H9 (cell line): Measurements from ENCODE around the gene OPRL1. TPM values are rescaled to one million over a fixed set of nuclear protein-coding genes. Genes with fewer than 3 reads are reported as not detected.

Experiments used
- DNase-seq: peaks from one replicate; pipeline ENCODE4 v3.0.0-alpha.2; 2017
- H2AFZ ChIP-seq: one replicate; pipeline ENCODE4 v1.6.1; 2013; ENCODE audit warnings: mild to moderate bottlenecking, low read length, control low read depth, moderate library complexity
- H2AK5ac ChIP-seq: 2 replicates; pipeline ENCODE4 v1.6.1; 2013; ENCODE audit warnings: low read length, control low read depth, mixed read lengths; ENCODE audit not compliant: insufficient read length
- H2BK120ac ChIP-seq: one replicate; pipeline ENCODE4 v1.6.1; 2013; ENCODE audit warnings: low read depth, mild to moderate bottlenecking, low read length, control low read depth, inconsistent platforms; ENCODE audit not compliant: poor library complexity, severe bottlenecking
- H2BK12ac ChIP-seq: 2 replicates; pipeline ENCODE4 v1.6.1; 2013; ENCODE audit warnings: low read length, control low read depth, mixed read lengths, low read depth; ENCODE audit not compliant: insufficient read length
- H2BK15ac ChIP-seq: 2 replicates; pipeline ENCODE4 v1.6.1; 2013; ENCODE audit warnings: low read depth, low read length, control low read depth
- H2BK20ac ChIP-seq: one replicate; pipeline ENCODE4 v1.6.1; 2013; ENCODE audit warnings: low read depth, mild to moderate bottlenecking, low read length, control low read depth, inconsistent platforms; ENCODE audit not compliant: poor library complexity, severe bottlenecking
- H2BK5ac ChIP-seq: 2 replicates; pipeline ENCODE4 v1.6.1; 2013; ENCODE audit warnings: low read length, control low read depth, mixed read lengths; ENCODE audit not compliant: insufficient read length
- H3K14ac ChIP-seq: 2 replicates; pipeline ENCODE4 v1.6.1; 2013; ENCODE audit warnings: low read length, control low read depth; ENCODE audit not compliant: insufficient read depth
- H3K18ac ChIP-seq: 2 replicates; pipeline ENCODE4 v1.6.1; 2013; ENCODE audit warnings: low read depth, mild to moderate bottlenecking, mixed read lengths, low read length, control low read depth; ENCODE audit not compliant: insufficient read length
- H3K23ac ChIP-seq: 2 replicates; pipeline ENCODE4 v1.6.1; 2013; ENCODE audit warnings: low read length, control low read depth, mixed read lengths, low read depth; ENCODE audit not compliant: insufficient read length
- H3K23me2 ChIP-seq: 2 replicates; pipeline ENCODE4 v1.6.1; 2013; ENCODE audit warnings: low read depth, mild to moderate bottlenecking, mixed read lengths, low read length, control low read depth; ENCODE audit not compliant: insufficient read length, poor library complexity, severe bottlenecking
- H3K27ac ChIP-seq: 2 replicates; pipeline ENCODE4 v1.5.1; 2013; ENCODE audit warnings: low read length, control low read depth, mixed read lengths, low read depth; ENCODE audit not compliant: insufficient read length
- H3K27me3 ChIP-seq: 2 replicates; pipeline ENCODE4 v1.6.1; 2013; ENCODE audit warnings: low read length, control low read depth, inconsistent platforms; ENCODE audit not compliant: insufficient read depth
- H3K4ac ChIP-seq: 2 replicates; pipeline ENCODE4 v1.6.1; 2013; ENCODE audit warnings: low read depth, mild to moderate bottlenecking, control low read depth, inconsistent platforms, low read length, moderate library complexity
- H3K4me1 ChIP-seq: 2 replicates; pipeline ENCODE4 v1.6.1; 2013; ENCODE audit warnings: low read length, control low read depth, inconsistent platforms; ENCODE audit not compliant: insufficient read depth
- H3K4me2 ChIP-seq: 2 replicates; pipeline ENCODE4 v1.6.1; 2013; ENCODE audit warnings: low read length, control low read depth, mixed read lengths; ENCODE audit not compliant: insufficient read length, insufficient read depth
- H3K56ac ChIP-seq: 2 replicates; pipeline ENCODE4 v1.6.1; 2013; ENCODE audit warnings: low read depth, mild to moderate bottlenecking, mixed read lengths, low read length, control low read depth; ENCODE audit not compliant: insufficient read length
- H3K79me1 ChIP-seq: 2 replicates; pipeline ENCODE4 v1.6.1; 2013; ENCODE audit warnings: low read depth, mild to moderate bottlenecking, moderate library complexity, low read length, control low read depth, inconsistent platforms; ENCODE audit not compliant: insufficient read depth, poor library complexity, severe bottlenecking
- H3K79me2 ChIP-seq: 2 replicates; pipeline ENCODE4 v1.6.1; 2013; ENCODE audit warnings: low read length, control low read depth, inconsistent platforms; ENCODE audit not compliant: insufficient read depth
- H3K9ac ChIP-seq: 2 replicates; pipeline ENCODE4 v1.6.1; 2013; ENCODE audit warnings: low read length, control low read depth, mixed read lengths; ENCODE audit not compliant: insufficient read length; ENCODE audit errors: extremely low read depth
- H3K9me3 ChIP-seq: one replicate; pipeline ENCODE4 v1.6.1; 2013; ENCODE audit warnings: low read depth, low read length, inconsistent platforms; ENCODE audit not compliant: control insufficient read depth
- H3T11ph ChIP-seq: one replicate; pipeline ENCODE4 v1.6.1; 2013; ENCODE audit warnings: mild to moderate bottlenecking, low read length, control low read depth, inconsistent platforms
- H4K20me1 ChIP-seq: one replicate; pipeline ENCODE4 v1.6.1; 2013; ENCODE audit not compliant: control insufficient read depth, insufficient read length, insufficient read depth
- H4K5ac ChIP-seq: 2 replicates; pipeline ENCODE4 v1.6.1; 2013; ENCODE audit warnings: low read depth, mild to moderate bottlenecking, mixed read lengths, low read length, control low read depth; ENCODE audit not compliant: insufficient read length
- H4K8ac ChIP-seq: replicated peaks from 2 replicates; pipeline ENCODE4 v1.6.1; 2013; ENCODE audit warnings: low read length, control low read depth, mixed read lengths, low read depth; ENCODE audit not compliant: insufficient read length
- H4K91ac ChIP-seq: 2 replicates; pipeline ENCODE4 v1.6.1; 2013; ENCODE audit warnings: low read depth, mild to moderate bottlenecking, moderate library complexity, mixed read lengths, low read length, control low read depth; ENCODE audit not compliant: insufficient read length
- H3K27ac Mint-ChIP-seq, 3 experiments: 2 replicates in 2 of 3; 3 replicates in 1 of 3; pipeline ENCODE4 v1.8.0; 2020 to 2021; ENCODE audit warnings: mixed read lengths in 3 of 3, mild to moderate bottlenecking in 1 of 3, moderate library complexity in 1 of 3
- H3K27me3 Mint-ChIP-seq: 2 replicates; pipeline ENCODE4 v1.8.0; 2021; ENCODE audit warnings: low read depth, mild to moderate bottlenecking, moderate library complexity, mixed read lengths
- H3K36me3 Mint-ChIP-seq, 3 experiments: 2 replicates in 2 of 3; 3 replicates in 1 of 3; pipeline ENCODE4 v1.8.0; 2020 to 2021; ENCODE audit warnings: low read depth in 3 of 3, mixed read lengths in 3 of 3; ENCODE audit not compliant: insufficient read depth in 1 of 3
- H3K4me1 Mint-ChIP-seq, 2 experiments: 2 replicates each; pipeline ENCODE4 v1.8.0; 2020; ENCODE audit warnings: mixed read lengths in 2 of 2
- H3K4me3 Mint-ChIP-seq, 2 experiments: 2 replicates in 1 of 2; 3 replicates in 1 of 2; pipeline ENCODE4 v1.8.0; 2020 to 2021; ENCODE audit warnings: mild to moderate bottlenecking in 2 of 2, mixed read lengths in 2 of 2, moderate library complexity in 1 of 2
- H3K9me3 Mint-ChIP-seq, 2 experiments: 2 replicates in 1 of 2; 3 replicates in 1 of 2; pipeline ENCODE4 v1.8.0; 2020; ENCODE audit warnings: mild to moderate bottlenecking in 2 of 2, mixed read lengths in 2 of 2, moderate library complexity in 1 of 2
- WGBS: extraction: QIAGEN DNeasy Blood & Tissue Kit; methylation state at CpG from one replicate; pipeline ENCODE4 v1.1.7; 2013; ENCODE audit warnings: missing lambda C conversion rate, low lambda C conversion rate, mixed read lengths; ENCODE audit not compliant: insufficient read length; ENCODE audit errors: extremely low coverage; 5-methylcytosine and 5-hydroxymethylcytosine counted together
- total RNA-seq: library from RNA; stranded (reverse); gene quantifications from 2 replicates; pipeline ENCODE4 v1.2.1, GENCODE V29; 2021
- TF ChIP-seq, protein P1 (sequence below): fragments of 200-600 bp; sonication (generic); conservative IDR thresholded peaks from 3 replicates; pipeline ENCODE4 v1.8.0; 2021; ENCODE audit warnings: antibody characterized with exemption, mild to moderate bottlenecking

OPRL1 gene
- total RNA-seq, 1 experiment from 2014 or later = 0.90 TPM

DNA sequence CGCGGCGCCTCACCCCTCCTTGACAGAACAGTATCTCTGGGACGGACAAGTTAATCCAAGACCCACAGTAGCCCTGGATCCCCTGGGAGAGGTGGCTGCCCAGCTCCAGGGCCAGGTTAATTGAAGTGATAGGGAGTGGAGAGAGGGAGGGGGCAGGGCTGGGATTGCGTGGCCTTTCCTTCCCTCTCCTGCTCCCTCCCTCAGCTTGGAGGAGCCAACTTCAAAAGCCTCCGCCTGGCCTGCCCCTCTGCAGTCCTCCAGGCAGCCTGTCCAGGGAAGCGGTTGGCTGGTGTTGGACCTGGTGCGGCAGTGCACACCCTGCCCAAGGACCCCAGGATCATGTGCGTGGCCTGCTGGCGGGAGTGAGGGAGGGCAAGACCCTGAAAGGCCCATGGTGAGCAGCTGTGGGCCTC lies 43.9 kb upstream of the OPRL1 start, which contains the start of gene C20orf204:
C20orf204 (plus strand) TSS at position 250 of the 413 bp plus-strand sequence; CDS start at position 392, 142 bp downstream.
- H3K14ac ChIP-seq = no peak within 1 kb of the TSS
- H3K9me3 ChIP-seq = no peaks in the 10 kb centered on the region
- no peak within 1 kb of the TSS for H3K4me2 ChIP-seq
- no peak within 1 kb of the TSS for H2BK20ac ChIP-seq
- no peak within 1 kb of the TSS for H4K8ac ChIP-seq
- no peak within 1 kb of the TSS for H3K18ac ChIP-seq
- no peak within 1 kb of the TSS for H3K23ac ChIP-seq
- no peak within 1 kb of the TSS for H2AK5ac ChIP-seq
- H2BK12ac ChIP-seq = no peak within 1 kb of the TSS
- no peak within 1 kb of the TSS for H3K9ac ChIP-seq
- no peaks in the 10 kb centered on the region for H3K79me2 ChIP-seq
- no peak within 1 kb of the TSS for H2BK5ac ChIP-seq
- no peaks in the 10 kb centered on the region for H3K79me1 ChIP-seq
- peaks cover 11% of the 10 kb centered on the region for H3K23me2 ChIP-seq
- H2BK120ac ChIP-seq = no peak within 1 kb of the TSS
- H3K27me3 ChIP-seq = peaks cover 6% of the 10 kb centered on the region; the same call in 1 of the 2 replicates
- no peak within 1 kb of the TSS for H3K27ac ChIP-seq
- peaks cover 5% of the 10 kb centered on the region for H3K4me1 ChIP-seq
- H2AFZ ChIP-seq = no peak within 1 kb of the TSS
- Mint-ChIP-seq H3K4me3 (peak within 1 kb of the TSS in 1 of 2 experiments; percentile 44; a peak in 2 of 5 replicates), H3K36me3 (peaks cover 3 to 34% (median 20%) of the 10 kb centered on the region in 3 experiments; a peak in 6 of 7 replicates), H3K4me1 (peaks cover 25% of the 10 kb centered on the region in 2 experiments), H3K9me3 (peaks cover 0 to 2% of the 10 kb centered on the region in 2 experiments; a peak in 1 of 5 replicates), H3K27me3 (peaks cover 26% of the 10 kb centered on the region), H3K27ac (peak within 1 kb of the TSS in 2 of 3 experiments; percentile 28 to 89; a peak in 1 of 7 replicates)
- no peak within 1 kb of the TSS for H3K4ac ChIP-seq
- no CpG with 5 or more reads among the region's 10 CpGs for WGBS
- H2BK15ac ChIP-seq = no peak within 1 kb of the TSS
- DNase-seq = peak; percentile 51
- H4K91ac ChIP-seq = no peak within 1 kb of the TSS
- H4K20me1 ChIP-seq = no peaks in the 10 kb centered on the region
- TF ChIP-seq, protein P1, sequence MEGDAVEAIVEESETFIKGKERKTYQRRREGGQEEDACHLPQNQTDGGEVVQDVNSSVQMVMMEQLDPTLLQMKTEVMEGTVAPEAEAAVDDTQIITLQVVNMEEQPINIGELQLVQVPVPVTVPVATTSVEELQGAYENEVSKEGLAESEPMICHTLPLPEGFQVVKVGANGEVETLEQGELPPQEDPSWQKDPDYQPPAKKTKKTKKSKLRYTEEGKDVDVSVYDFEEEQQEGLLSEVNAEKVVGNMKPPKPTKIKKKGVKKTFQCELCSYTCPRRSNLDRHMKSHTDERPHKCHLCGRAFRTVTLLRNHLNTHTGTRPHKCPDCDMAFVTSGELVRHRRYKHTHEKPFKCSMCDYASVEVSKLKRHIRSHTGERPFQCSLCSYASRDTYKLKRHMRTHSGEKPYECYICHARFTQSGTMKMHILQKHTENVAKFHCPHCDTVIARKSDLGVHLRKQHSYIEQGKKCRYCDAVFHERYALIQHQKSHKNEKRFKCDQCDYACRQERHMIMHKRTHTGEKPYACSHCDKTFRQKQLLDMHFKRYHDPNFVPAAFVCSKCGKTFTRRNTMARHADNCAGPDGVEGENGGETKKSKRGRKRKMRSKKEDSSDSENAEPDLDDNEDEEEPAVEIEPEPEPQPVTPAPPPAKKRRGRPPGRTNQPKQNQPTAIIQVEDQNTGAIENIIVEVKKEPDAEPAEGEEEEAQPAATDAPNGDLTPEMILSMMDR = no peak
- H3T11ph ChIP-seq = no peak within 1 kb of the TSS
- H3K56ac ChIP-seq = no peak within 1 kb of the TSS
- H4K5ac ChIP-seq = no peak within 1 kb of the TSS
